ENCODE measurements around the gene MLPH. TPM values are rescaled to one million over a fixed set of nuclear protein-coding genes. Genes with fewer than 3 reads are reported as not detected.
"Not testable (repeated sequence)": the region's sequence is repeated elsewhere in the genome, so short reads cannot be mapped to it uniquely, and the experiment has no call there.

MLPH gene
- total RNA-seq, 1 donor from 2014 or later = 22.5 TPM

- Mint-ChIP-seq H3K4me1 (ENCODE audit: unreplicated experiment) (peaks cover 62% of the 10 kb centered on the region), H3K9me3 (ENCODE audit: unreplicated experiment) (no peaks in the 10 kb centered on the region), H3K4me3 (ENCODE audit: unreplicated experiment) (peak overlapping the region; percentile 40), H3K27me3 (ENCODE audit: unreplicated experiment) (no peaks in the 10 kb centered on the region), H3K36me3 (ENCODE audit: unreplicated experiment) (no peaks in the 10 kb centered on the region), H3K27ac (ENCODE audit: unreplicated experiment) (peak overlapping the region; percentile 65)
- TF ChIP-seq CTCF (IDR thresholded peaks at IDR 0.05) = no peak
- no peak for DNase-seq (ENCODE audit: extremely low spot score, unreplicated experiment)
Observed at GRCh38 chr2:237591141-237591881, 104.3 kb downstream of the MLPH start.

GRCh38 chr2:237592425-237592980, 105.5 kb downstream of the MLPH start:
- Mint-ChIP-seq H3K4me3 (ENCODE audit: unreplicated experiment) (no peak overlapping the region), H3K4me1 (ENCODE audit: unreplicated experiment) (peaks cover 63% of the 10 kb centered on the region), H3K36me3 (ENCODE audit: unreplicated experiment) (no peaks in the 10 kb centered on the region), H3K27ac (ENCODE audit: unreplicated experiment) (peak overlapping the region; percentile 31), H3K9me3 (ENCODE audit: unreplicated experiment) (no peaks in the 10 kb centered on the region), H3K27me3 (ENCODE audit: unreplicated experiment) (no peaks in the 10 kb centered on the region)
- DNase-seq (ENCODE audit: extremely low spot score, unreplicated experiment) = no peak
- TF ChIP-seq CTCF (IDR thresholded peaks at IDR 0.05) = no peak

- TF ChIP-seq CTCF (IDR thresholded peaks at IDR 0.05) = no peak
- H3K4me1 Mint-ChIP-seq (ENCODE audit: unreplicated experiment) = peaks cover 63% of the 10 kb centered on the region
- no peaks in the 10 kb centered on the region for H3K9me3 Mint-ChIP-seq (ENCODE audit: unreplicated experiment)
- no peak for DNase-seq (ENCODE audit: extremely low spot score, unreplicated experiment)
- no peaks in the 10 kb centered on the region for H3K27me3 Mint-ChIP-seq (ENCODE audit: unreplicated experiment)
- no peaks in the 10 kb centered on the region for H3K36me3 Mint-ChIP-seq (ENCODE audit: unreplicated experiment)
- peak overlapping the region; percentile 31 for H3K27ac Mint-ChIP-seq (ENCODE audit: unreplicated experiment)
- no peak overlapping the region for H3K4me3 Mint-ChIP-seq (ENCODE audit: unreplicated experiment)
Observed at GRCh38 chr2:237593036-237593435, 106.0 kb downstream of the MLPH start.

- no peak overlapping the region for H3K4me3 Mint-ChIP-seq (ENCODE audit: unreplicated experiment)
- H3K4me1 Mint-ChIP-seq (ENCODE audit: unreplicated experiment) = peaks cover 65% of the 10 kb centered on the region
- H3K36me3 Mint-ChIP-seq (ENCODE audit: unreplicated experiment) = no peaks in the 10 kb centered on the region
- DNase-seq (ENCODE audit: extremely low spot score, unreplicated experiment) = no peak
- no peaks in the 10 kb centered on the region for H3K27me3 Mint-ChIP-seq (ENCODE audit: unreplicated experiment)
- TF ChIP-seq CTCF (IDR thresholded peaks at IDR 0.05) = no peak
- H3K27ac Mint-ChIP-seq (ENCODE audit: unreplicated experiment) = peak overlapping the region; percentile 87
- no peaks in the 10 kb centered on the region for H3K9me3 Mint-ChIP-seq (ENCODE audit: unreplicated experiment)
Observed at GRCh38 chr2:237593596-237594320, 106.7 kb downstream of the MLPH start.

GRCh38 chr2:237594514-237594871, 107.4 kb downstream of the MLPH start:
- DNase-seq (ENCODE audit: extremely low spot score, unreplicated experiment) = no peak
- TF ChIP-seq CTCF (IDR thresholded peaks at IDR 0.05) = no peak
- Mint-ChIP-seq H3K4me3 (ENCODE audit: unreplicated experiment) (no peak overlapping the region), H3K27me3 (ENCODE audit: unreplicated experiment) (no peaks in the 10 kb centered on the region), H3K4me1 (ENCODE audit: unreplicated experiment) (peaks cover 61% of the 10 kb centered on the region), H3K27ac (ENCODE audit: unreplicated experiment) (peak overlapping the region; percentile 87), H3K9me3 (ENCODE audit: unreplicated experiment) (no peaks in the 10 kb centered on the region), H3K36me3 (ENCODE audit: unreplicated experiment) (no peaks in the 10 kb centered on the region)

- H3K27me3 Mint-ChIP-seq (ENCODE audit: unreplicated experiment); H3K4me3 Mint-ChIP-seq (ENCODE audit: unreplicated experiment); H3K27ac Mint-ChIP-seq (ENCODE audit: unreplicated experiment); H3K36me3 Mint-ChIP-seq (ENCODE audit: unreplicated experiment); H3K9me3 Mint-ChIP-seq (ENCODE audit: unreplicated experiment); DNase-seq (ENCODE audit: extremely low spot score, unreplicated experiment): not testable (repeated sequence)
- peaks cover 60% of the 10 kb centered on the region for H3K4me1 Mint-ChIP-seq (ENCODE audit: unreplicated experiment)
Observed at GRCh38 chr2:237595829-237596519, 108.9 kb downstream of the MLPH start.

Data from osteocyte (in vitro differentiated cells).